ENCODE measurements around the gene STAC3. TPM values are rescaled to one million over a fixed set of nuclear protein-coding genes. Genes with fewer than 3 reads are reported as not detected.

STAC3 gene
- total RNA-seq, 2 experiments from 2014 or later, result 5.1 to 5.2 TPM

- no peaks in the 10 kb centered on the region for H3K27me3 Mint-ChIP-seq
- ChIA-PET POLR2A (no interaction called here), CTCF (interaction anchor here (2.4 kb wide), 1 partner anchor 18 kb away, joined by 13 read pairs; no protein-coding TSS in a partner anchor)
- no peaks in the 10 kb centered on the region for H3K36me3 Mint-ChIP-seq (ENCODE audit: low read depth)
- no peak overlapping the region for H3K4me3 Mint-ChIP-seq
- DNase-seq, result no peak
- no peaks in the 10 kb centered on the region for H3K9me3 Mint-ChIP-seq
- H3K4me1 Mint-ChIP-seq, result no peaks in the 10 kb centered on the region
- no peak overlapping the region for H3K27ac Mint-ChIP-seq
These were observed 55.2 kb downstream of the STAC3 start for GRCh38 chr12:57195611-57196371.

- no peaks in the 10 kb centered on the region for H3K4me1 Mint-ChIP-seq
- H3K36me3 Mint-ChIP-seq (ENCODE audit: low read depth), result no peaks in the 10 kb centered on the region
- ChIA-PET POLR2A (no interaction called here), CTCF (no interaction called here)
- no peaks in the 10 kb centered on the region for H3K9me3 Mint-ChIP-seq
- H3K27me3 Mint-ChIP-seq, result no peaks in the 10 kb centered on the region
- peak overlapping the region; percentile 22 for H3K27ac Mint-ChIP-seq
- no peak overlapping the region for H3K4me3 Mint-ChIP-seq
- DNase-seq, result no peak
These were observed 55.8 kb downstream of the STAC3 start for GRCh38 chr12:57195186-57195585.

- POLR2A ChIA-PET, result no interaction called here
- Mint-ChIP-seq H3K9me3 (no peaks in the 10 kb centered on the region), H3K4me3 (no peak overlapping the region), H3K36me3 (ENCODE audit: low read depth) (no peaks in the 10 kb centered on the region), H3K27me3 (no peaks in the 10 kb centered on the region), H3K27ac (no peak overlapping the region), H3K4me1 (no peaks in the 10 kb centered on the region)
- CTCF ChIA-PET, result interaction anchor here (1.5 kb wide), 1 partner anchor 11 kb away, joined by 5 read pairs; no protein-coding TSS in a partner anchor
- DNase-seq, result no peak
These were observed 56.7 kb downstream of the STAC3 start for GRCh38 chr12:57194253-57194652.

GRCh38 chr12:57193706-57194245 lies 57.2 kb downstream of the STAC3 start:
- CTCF ChIA-PET, result interaction anchor here (1.1 to 1.5 kb wide), 2 partner anchors 11 to 20 kb away, joined by 5 to 7 read pairs; no protein-coding TSS in a partner anchor
- Mint-ChIP-seq H3K9me3 (no peaks in the 10 kb centered on the region), H3K27me3 (no peaks in the 10 kb centered on the region), H3K4me1 (no peaks in the 10 kb centered on the region), H3K4me3 (no peak overlapping the region), H3K27ac (no peak overlapping the region), H3K36me3 (ENCODE audit: low read depth) (no peaks in the 10 kb centered on the region)
- POLR2A ChIA-PET, result no interaction called here
- DNase-seq, result no peak

Small RNA genes within 50 kb of the gene (microRNA-seq; reads per million reads assigned to microRNA genes)
- not detected for gene MIR1228 (ENCODE audit: borderline microRNAs expressed, borderline replicate concordance)

Other genes with a start within 250 kb of the STAC3 start
- 1 to 10 TPM; 8.8 to 9.5 TPM for gene ZBTB39, start 244.6 kb downstream of the STAC3 start, total RNA-seq
- under 1 TPM in 1 of 2 experiments, not detected in 1; 0.25 TPM for gene TAC3, start 234.7 kb downstream of the STAC3 start, total RNA-seq
- 1 to 10 TPM; 1.4 to 2.9 TPM for gene MYO1A, start 201.1 kb downstream of the STAC3 start, total RNA-seq
- 10 to 100 TPM; 50.2 to 54.3 TPM for gene NEMP1, start 172.4 kb downstream of the STAC3 start, total RNA-seq
- 1 to 10 TPM; 5.5 to 6.8 TPM for gene NAB2, start 162.1 kb downstream of the STAC3 start, total RNA-seq
- 100 to 1,000 TPM; 239 to 242 TPM for gene STAT6, start 139.8 kb downstream of the STAC3 start, total RNA-seq
- under 1 TPM; 0.94 TPM for gene LRP1, start 122.7 kb downstream of the STAC3 start, total RNA-seq
- gene LRP1-AS, start 103.6 kb downstream of the STAC3 start, total RNA-seq, result not detected
- under 1 TPM; 0.29 to 0.32 TPM for gene NXPH4, start 34.4 kb downstream of the STAC3 start, total RNA-seq
- 100 to 1,000 TPM; 137 to 141 TPM for gene SHMT2, start 21.5 kb downstream of the STAC3 start, total RNA-seq
- 10 to 100 TPM; 71.6 to 74.5 TPM for gene R3HDM2, start 179.9 kb upstream of the STAC3 start, total RNA-seq
- not detected for gene INHBC, start 183.6 kb upstream of the STAC3 start, total RNA-seq
- gene INHBE, start 204.1 kb upstream of the STAC3 start, total RNA-seq, result not detected
- under 1 TPM; 0.52 to 0.94 TPM for gene GLI1, start 208.6 kb upstream of the STAC3 start, total RNA-seq
- 100 to 1,000 TPM; 218 to 259 TPM for gene ARHGAP9, start 228.7 kb upstream of the STAC3 start, total RNA-seq
- gene MARS1, start 236.9 kb upstream of the STAC3 start, total RNA-seq, result 100 to 1,000 TPM; 214 to 247 TPM

All from activated CD4-positive, alpha-beta T cell treated with anti-CD3 and anti-CD28 coated beads, Interleukin-2, amount 10 ng/mL, durations not matched to agents 7 days and 5 days (primary cell).